Renal pelvis (tissue), 4 donors: Measurements from ENCODE around the gene TELO2. TPM values are rescaled to one million over a fixed set of nuclear protein-coding genes. Genes with fewer than 3 reads are reported as not detected.

ENCODE experiments used
- DNase-seq: peaks from one replicate; pipeline ENCODE4 v3.0.0-alpha.2; 2013
- polyA plus RNA-seq, 3 donors: library from polyadenylated mRNA; unstranded; fragments of 120-200 nt; gene quantifications; one replicate each; pipeline ENCODE4 v1.2.1, GENCODE V29; 2013; ENCODE audit not compliant: insufficient read length in 3 of 3

The TELO2 gene
- polyA plus RNA-seq, 3 donors: 42.3 to 47.9 (median 43.6) TPM

DNA sequence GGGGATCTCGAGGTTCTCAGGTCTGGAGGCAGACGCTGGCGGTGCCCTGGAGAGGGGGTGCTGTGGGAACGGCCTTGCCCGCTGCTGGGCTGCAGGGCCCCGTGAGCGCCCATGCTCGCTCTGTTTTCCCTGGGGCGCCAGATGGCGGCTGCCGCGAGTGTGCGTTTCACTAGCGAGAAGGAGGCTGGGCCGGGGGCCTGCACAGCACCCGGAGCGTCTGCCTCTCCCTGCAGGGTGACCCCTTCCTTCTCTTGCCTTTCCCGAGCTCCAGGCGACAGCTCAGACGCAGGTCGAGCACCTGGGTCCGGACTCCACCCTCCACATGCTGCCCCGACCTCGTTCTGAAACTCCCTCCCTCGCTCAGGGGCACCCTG lies 2.7 kb downstream of the TELO2 start:
- DNase-seq: no peak

DNA sequence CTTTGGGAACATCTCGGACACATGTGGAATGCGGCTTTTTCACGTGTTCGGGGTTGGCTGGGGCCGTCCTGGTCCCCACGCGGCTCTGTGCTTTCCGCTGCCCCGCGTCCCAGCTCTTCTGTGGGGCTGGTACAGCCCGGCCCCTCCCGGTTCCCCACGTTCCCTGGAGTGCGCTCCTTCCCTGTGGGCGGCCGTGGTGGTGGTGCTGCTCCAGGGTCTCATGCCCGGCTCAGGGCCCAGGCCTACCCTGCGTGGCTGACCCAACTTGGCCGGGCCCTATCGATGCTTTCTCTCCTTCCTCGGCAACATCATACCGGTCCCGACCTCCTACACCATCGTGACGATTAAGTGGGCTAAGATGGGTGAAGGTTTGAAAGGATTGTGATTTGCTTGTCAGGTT lies 3.3 kb downstream of the TELO2 start:
- no peak for DNase-seq

DNA sequence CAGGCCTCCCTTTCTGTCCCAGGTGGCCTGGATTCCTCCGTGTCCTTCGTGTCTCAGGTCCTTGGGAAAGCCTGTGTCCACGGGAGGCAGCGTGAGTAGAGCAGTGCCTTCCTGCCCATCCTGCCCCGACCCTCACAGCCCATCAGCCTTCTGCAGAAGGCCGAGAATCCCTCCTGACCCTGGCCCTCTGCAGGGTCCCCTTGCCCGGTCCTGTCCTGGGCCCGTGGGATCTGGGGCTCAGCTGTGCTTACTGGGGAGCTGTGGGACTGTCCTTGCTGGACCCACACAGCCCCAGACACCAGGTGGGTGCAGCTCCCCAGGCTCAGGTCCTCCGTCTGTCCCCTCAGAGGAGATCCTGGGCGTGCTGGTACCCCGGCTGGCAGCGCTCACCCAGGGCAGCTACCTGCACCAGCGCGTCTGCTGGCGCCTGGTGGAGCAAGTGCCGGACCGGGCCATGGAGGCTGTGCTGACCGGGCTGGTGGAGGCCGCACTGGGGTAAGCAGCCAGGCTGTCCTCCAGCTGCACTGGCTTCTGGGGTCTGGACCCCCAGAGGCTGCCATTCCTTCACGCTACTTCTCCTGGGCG lies 3.9 kb downstream of the TELO2 start:
- DNase-seq: no peak

DNA sequence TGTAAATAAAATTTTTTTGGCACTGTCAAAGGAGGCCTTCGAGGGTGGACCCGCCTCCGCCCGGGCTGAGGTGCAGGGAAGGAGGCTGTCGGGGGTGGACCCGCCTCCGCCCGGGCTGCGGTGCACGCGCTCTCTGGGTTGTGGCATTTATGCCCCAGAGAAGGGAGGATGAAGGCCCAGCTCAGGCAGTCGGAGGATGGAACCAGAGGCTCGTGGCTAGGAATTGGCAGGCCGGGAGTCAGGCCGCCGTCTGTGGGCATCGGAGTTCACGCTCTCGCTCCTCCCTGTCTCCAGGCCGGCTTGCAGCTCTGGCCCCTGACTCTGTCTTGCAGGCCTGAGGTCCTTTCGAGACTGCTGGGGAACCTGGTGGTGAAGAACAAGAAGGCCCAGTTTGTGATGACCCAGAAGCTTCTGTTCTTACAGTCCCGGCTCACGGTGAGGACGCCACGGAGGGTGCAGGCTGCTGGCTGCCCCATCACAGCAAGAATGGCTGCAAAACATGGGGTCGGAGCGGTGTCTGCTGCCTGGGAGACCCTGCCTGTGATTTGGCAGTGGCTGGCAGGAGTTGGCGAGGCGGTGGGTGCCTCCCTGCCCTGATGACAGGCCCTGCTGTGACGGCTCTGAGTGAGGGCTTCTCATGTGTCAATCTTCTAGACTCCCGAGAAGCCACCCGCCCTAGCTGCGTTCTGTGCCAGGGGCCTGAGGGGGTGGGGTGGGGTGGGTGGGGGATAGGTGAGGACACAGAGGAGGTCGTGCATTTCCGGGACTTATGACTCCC lies 5.9 kb downstream of the TELO2 start:
- no peak for DNase-seq

DNA sequence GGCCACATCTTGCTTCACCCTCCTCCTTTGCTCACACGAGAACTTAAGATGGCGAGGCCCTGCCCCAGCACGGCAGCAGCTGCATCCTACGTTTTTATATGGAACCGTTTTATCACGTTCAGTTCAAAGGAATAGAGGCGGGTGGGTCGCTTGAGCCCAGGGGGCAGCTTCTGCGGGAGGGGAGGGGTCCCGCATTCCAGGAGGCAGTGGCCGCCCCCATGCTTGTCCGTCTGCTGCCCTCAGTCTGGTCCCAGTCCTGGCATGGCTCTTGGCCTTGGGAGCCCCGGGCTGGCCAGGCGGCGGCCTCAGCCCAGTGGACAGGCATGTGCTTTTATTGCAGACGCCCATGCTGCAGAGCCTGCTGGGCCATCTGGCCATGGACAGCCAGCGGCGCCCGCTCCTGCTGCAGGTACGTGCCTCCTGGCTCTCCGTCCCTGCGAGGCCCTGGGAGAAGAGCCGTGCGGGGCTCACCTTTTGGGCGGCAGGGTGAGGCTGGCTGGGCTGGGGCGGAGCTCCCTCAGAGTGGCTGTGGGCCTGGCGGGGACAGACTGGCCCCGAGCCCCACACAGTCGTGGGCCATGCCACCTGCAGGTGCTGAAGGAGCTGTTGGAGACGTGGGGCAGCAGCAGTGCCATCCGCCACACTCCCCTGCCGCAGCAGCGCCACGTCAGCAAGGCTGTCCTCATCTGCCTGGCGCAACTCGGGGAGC lies 6.8 kb downstream of the TELO2 start:
- no peak for DNase-seq

DNA sequence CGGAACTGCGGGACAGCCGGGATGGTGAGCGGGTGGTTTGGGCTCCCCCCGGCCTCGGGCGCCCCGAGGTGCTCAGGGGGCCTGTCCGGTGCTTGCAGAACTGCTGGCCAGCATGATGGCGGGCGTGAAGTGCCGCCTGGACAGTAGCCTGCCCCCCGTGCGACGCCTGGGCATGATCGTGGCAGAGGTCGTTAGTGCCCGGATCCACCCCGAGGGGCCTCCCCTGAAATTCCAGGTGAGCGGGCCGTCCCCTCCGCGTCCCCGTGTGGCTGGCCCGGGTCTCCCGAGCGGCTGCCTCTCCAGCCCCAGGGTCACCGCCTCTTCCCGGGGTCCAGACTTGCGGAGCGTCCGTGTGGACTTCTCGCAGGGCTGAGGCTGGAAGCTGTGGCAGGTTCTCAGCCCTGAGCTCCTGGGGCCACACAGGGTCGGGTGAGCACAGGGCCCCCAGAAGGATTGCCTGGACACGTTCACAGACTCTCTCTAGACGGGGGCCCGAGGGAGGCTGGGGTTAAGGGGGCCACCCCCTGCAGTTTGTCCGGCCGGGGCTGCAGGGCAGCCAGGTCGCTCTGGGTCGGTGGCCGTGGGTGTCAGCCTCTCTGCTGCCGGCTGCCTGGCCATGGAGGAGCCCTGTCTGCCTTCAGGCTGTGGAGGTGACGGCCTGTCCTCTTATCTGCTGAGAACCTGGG lies 7.4 kb downstream of the TELO2 start:
- no peak for DNase-seq

DNA sequence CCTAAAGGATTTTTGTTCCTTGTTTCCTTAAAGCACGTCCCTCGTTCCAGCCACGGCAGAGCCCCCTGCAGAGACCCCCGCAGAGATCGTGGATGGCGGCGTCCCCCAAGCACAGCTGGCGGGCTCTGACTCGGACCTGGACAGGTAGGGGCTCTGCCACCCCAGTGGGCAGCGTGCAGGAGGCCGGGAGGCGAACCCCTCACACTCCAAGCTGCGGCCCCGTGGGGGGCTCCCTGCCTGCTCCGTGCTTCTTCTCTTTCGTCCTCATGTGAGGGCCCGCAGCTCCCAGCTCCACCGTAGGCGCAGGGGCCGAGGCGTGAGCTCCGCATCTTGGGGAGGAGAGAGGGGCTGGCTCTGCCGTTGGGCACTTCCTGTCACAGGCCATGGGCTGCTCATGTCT lies 8.5 kb downstream of the TELO2 start:
- DNase-seq: no peak

DNA sequence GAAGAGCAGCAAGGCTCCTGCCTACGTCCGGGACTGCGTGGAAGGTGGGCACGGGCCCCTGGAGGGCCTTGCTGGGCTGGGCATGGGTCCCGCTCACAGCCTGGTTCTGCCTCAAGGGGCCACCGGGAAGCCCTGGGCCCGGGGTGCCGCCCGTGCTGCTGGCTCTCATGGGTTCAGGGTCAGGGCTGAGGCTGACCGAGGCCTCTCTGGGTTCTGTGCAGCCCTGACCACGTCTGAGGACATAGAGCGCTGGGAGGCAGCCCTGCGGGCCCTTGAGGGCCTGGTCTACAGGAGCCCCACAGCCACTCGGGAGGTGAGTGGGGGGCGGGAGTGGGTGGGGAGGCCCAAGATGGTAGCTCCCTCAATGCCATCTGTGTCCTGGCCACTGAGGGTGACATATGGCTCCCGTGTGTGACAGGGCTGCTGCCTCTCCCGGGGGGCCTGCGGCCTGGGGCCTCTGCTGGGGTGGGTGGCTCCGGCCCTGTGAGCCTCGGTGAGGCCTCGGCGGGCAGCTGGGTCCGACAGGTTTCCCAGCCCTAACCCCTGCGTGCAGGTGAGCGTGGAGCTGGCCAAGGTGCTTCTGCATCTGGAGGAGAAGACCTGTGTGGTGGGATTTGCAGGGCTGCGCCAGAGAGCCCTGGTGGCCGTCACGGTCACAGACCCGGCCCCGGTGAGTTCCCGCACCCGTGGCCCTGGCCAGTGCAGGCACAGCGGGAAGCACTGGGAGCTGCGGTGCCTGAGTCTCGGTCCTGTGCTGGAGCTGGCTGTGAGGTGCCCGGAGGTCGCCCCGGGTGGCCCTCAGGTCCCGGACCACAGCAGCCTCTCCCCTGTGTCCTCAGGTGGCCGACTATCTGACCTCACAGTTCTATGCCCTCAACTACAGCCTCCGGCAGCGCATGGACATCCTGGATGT lies 9.2 kb downstream of the TELO2 start:
- DNase-seq: no peak

DNA sequence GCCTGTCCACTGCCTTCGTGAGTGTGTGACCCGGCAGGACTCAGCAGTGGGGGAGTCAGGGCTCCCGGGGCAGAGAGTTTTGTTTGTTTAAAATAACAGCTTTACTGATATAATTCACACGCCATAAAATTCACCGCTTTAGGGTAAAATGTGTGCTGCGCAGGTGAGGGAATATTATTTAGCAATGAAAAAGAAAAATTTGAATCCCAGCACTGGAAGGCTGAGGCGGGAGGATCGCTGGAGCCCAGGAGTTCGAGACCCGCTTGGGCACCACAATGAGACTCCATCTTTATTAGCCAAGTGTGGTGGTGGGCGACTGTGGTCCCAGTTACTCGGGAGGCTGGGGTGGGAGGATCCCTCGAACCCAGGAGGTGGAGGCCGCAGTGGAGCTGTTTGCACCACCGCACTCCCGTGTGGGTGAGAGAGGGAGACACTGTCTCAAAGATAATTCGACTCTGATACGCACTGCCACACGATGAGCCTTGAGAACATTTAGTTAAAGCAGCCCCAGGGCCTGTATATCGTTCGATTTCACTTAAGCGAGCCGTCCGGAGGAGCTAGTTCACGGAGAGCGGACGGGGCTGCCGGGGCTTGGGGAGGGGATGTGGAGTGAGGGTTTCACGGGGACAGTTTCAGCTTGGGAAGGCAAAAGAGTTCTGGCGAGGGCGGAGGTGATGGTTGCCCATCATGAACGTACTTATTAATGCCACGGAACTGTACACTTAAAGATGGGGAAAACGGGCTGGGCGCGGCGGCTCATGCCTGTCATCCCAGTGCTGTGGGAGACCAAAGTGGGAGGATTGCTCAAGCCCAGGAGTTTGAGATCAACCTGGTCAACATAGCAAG lies 10.2 kb downstream of the TELO2 start:
- DNase-seq: no peak

DNA sequence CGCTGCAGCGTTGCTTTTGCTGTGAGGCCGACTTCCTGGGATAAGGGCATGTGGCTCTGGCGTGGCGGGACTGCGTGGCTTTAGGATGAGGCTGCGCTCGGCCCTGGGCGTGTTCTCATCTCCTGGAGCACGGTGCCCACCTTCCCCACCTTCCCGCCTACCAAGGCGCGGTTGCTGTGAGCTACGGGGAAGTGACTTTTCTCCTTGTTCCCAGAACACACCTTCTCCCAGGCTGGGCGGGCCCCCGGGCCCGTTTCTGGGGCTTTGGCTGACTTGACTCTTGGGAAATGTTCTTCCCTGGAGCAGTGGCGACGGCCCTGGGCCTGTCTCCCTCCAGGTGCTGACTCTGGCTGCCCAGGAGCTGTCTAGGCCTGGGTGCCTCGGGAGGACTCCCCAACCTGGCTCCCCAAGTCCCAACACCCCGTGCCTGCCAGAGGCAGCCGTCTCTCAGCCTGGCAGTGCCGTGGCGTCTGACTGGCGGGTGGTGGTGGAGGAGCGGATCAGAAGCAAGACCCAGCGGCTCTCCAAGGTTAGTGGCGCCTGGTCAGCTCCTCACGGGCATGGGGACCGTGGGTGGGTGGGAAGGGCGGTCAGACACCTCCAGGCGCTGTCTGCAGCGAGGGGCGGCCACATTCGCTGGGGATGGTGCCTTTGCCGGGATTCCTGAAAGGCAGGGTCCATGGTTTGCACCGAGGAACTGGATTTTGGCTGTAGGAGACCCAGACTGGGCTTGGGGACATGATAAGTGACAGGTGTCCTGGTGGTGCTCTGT lies 12.1 kb downstream of the TELO2 start:
- no peak for DNase-seq

DNA sequence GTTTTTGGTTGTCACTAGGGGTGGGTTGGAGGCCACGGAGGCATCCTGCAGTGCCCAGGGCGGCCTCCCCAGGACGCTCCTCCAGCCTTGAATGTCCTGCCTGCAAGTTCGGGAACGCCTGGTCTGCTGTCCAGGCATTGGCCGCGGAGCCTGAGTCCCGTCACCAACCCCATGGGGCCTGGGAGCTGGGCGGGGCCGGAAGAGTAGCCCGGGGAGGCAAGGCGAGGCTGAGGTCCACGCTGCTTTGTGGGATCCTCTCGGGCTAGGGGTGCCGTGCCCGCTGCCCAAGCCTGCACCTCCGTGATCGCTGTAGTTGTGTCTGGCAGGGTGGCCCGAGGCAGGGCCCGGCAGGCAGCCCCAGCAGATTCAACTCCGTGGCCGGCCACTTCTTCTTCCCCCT lies 12.8 kb downstream of the TELO2 start:
- DNase-seq: no peak

DNA sequence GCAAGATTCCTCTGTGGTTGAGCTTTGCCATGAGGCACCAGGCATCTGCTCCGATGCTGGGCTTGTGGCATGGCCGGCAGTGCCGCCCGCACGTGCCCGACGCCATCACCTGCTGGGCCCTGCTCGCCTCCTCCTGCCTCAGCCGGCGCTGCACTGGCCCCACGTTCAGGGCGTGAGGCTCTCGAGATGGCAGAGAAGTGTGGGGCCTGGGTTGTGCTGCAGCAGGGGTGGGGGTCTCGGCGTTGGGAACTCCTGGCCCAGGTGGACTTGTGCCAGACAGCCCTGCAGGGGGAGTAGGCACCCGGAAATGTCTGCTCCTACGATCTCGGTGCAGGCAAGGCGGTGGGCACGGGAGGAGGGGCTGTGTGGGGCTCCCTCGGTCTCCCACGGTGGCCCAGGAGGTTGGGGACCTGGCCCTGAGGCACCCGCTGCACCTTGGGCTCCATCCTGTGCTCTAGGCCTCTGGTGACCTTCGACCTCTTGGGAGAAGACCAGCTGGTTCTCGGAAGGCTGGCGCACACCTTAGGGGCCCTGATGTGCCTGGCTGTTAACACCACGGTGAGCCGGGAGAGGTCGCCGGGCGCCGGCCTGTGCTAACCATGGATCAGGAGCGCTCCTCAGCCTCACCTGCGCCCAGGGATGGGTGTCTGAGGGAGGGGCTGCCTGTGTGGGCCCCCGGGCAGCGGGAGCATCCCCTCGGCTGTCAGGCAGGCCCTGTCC lies 13.5 kb downstream of the TELO2 start:
- no peak for DNase-seq

DNA sequence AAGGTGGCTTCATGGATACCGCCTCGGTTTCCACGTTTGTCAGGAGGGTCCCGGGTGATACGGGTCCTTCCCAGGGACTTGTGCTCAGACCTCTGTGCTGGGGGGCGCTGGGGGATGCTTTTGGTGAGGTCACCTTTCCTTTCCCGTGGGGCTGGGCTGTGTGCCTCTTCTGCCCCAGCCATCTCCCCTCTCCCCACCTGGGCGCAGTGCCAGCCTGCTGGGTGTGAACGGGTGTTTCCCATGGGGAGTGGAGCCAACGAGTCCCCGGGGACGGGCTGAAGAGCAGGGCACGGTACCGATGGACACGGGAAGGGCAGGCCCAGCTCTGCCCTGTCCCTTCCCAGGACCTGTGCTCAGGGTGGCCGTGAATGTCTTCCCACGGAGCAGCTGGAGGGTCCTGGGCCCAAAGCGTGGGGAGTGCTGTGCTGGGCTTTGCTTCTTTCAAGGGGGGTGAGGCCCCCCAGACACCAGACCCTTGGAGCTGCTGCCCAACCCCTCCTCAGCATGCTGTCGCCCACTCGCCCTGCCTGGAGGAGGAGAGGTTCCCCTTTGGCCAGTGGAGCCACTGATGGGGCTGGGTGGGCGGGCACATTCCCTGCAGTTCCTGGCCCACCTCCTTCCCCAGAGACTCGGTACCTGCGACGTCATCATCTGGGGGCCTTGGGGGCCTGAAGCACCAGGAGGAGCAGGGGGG lies 15.5 kb downstream of the TELO2 start:
- no peak for DNase-seq

DNA sequence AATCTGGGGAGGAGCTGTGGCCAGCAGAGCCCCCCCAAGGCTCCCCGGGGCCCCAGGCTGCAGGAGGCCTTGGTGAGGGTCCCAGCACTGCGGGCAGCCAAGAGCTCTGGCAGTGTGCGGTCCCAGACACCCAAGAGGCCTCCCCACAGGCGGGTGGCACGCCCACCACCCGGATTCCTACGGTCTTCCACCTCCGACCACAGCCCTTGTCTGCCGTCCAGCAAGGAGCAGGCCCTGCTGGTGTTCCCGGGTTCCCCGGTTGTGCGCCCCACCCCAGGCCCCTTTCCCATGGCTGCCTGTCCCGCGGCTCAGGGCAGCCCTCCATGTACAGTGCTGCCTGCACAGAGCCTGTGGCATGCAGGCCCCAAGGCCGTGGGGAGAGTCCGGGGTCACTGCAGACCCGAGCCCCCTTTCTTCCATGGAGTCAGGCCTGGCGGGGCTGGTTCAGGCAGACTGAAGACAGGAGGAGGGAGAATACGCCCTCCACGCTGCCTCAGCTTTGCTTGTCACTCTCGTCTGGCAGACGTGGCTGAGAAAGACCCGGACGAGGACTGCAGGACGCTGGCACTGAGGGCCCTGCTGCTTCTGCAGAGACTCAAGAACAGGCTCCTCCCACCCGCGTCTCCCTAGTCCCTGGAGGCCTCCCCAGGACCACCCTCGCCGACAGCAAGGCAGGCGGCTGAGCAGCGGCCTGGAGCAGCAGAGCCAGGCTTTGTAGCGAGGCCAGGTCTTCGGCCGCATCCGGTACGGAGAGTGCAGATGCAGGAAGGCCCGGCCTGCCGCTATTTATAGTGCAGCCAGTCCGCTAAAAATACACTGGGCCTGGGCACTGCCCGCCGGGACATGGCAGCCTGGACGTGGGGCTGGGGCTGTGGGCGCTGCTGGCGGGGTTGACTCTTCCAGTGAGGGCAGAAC lies 16.4 kb downstream of the TELO2 start:
- no peak for DNase-seq

DNA sequence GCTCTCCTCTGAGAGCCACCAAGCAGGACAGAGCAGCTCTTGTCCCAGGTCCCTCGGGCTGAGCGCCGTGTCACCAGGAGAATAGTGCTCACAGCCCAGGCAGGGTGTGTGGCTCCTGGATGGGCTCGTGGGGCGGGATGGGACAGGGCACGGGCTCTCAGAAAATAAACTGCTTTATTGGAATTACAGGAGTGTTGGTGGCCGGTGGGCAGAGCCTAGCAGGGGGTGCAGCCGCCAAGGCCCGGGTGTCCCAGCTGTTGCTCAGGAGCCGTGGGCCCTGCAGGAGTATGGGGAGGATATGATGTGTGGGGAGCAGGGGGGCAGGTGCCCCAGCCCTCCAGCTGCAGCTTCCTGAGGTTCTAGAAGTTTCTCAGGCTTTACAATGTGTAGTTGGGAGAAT lies 17.1 kb downstream of the TELO2 start:
- DNase-seq: no peak

DNA sequence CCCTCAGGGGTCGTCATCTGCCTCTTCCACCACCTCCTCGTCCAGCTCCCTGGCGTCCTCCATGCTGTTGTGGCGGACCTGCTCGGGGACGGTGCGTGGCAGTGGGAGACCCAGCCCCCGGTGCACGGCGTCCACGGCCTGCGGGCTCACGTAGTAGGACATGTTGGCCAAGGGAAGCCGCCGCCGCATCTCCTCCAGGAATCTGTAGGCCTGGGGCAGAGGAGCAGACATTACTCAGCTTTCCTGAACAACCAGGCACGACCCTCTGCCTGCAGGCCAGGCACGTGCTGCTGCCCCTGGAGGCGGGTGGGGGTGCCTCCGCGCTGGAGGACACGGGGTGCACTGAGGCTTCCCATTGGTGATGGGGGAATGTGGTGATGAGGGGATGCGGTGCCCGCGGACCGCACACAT lies 17.8 kb downstream of the TELO2 start:
- DNase-seq: no peak
